GM23248 (cell line): ENCODE measurements around the gene FUOM.

ENCODE experiments used
- EZH2 ChIP-seq: fragments of 200-600 bp; sonication (generic); IDR thresholded peaks from 2 replicates; pipeline ENCODE4 v1.6.1; 2018; ENCODE audit warnings: antibody characterized with exemption, mild to moderate bottlenecking; ENCODE audit not compliant: insufficient read depth, poor library complexity, severe bottlenecking
- EZH2phosphoT487 ChIP-seq: fragments of 200-600 bp; sonication (generic); IDR thresholded peaks from 2 replicates; pipeline ENCODE4 v1.6.1; 2018; ENCODE audit warnings: antibody characterized with exemption, moderate library complexity, mild to moderate bottlenecking, low read depth; ENCODE audit not compliant: insufficient read depth

- TF ChIP-seq EZH2 (no peak), EZH2phosphoT487 (no peak)
These were observed 21.0 kb downstream of the FUOM start, which contains the start of gene CALY for GRCh38 chr10:133336577-133337369.
